Fibroblast of lung (primary cell): Measurements from ENCODE around the gene RPS16. TPM values are rescaled to one million over a fixed set of nuclear protein-coding genes. Genes with fewer than 3 reads are reported as not detected.
"Not testable (repeated sequence)": the region's sequence is repeated elsewhere in the genome, so short reads cannot be mapped to it uniquely, and the experiment has no call there.

Source experiments
- DNase-seq, 2 donors: peaks; one replicate each; pipeline versions ENCODE4 v3.0.0 to v3.0.0-alpha.2; 2010; ENCODE audit warnings: low read depth in 2 of 2
- H2AFZ ChIP-seq: 2 replicates; pipeline ENCODE4 v1.5.1; 2012; ENCODE audit warnings: low read length, control low read depth, inconsistent platforms
- H3K27ac ChIP-seq: 2 replicates; pipeline ENCODE4 v1.5.1; 2011; ENCODE audit warnings: low read length, control low read depth; ENCODE audit not compliant: insufficient read depth
- H3K27me3 ChIP-seq: 2 replicates; pipeline ENCODE4 v1.5.1; 2011; ENCODE audit warnings: mild to moderate bottlenecking, low read length; ENCODE audit not compliant: control insufficient read depth, insufficient read depth
- H3K36me3 ChIP-seq: 2 replicates; pipeline ENCODE4 v1.5.1; 2011; ENCODE audit warnings: low read length; ENCODE audit not compliant: control insufficient read depth, insufficient read depth
- H3K4me1 ChIP-seq: 2 replicates; pipeline ENCODE4 v1.5.1; 2011; ENCODE audit warnings: low read length; ENCODE audit not compliant: control insufficient read depth, insufficient read depth; ENCODE audit errors: extremely low read depth
- H3K4me2 ChIP-seq: 2 replicates; pipeline ENCODE4 v1.5.1; 2011; ENCODE audit warnings: low read length, control low read depth; ENCODE audit not compliant: insufficient read depth; ENCODE audit errors: extremely low read depth
- H3K4me3 ChIP-seq, 4 experiments: fragments of 200-600 bp in 1 of 4; sonication (generic) in 1 of 4; replicated peaks in 1 of 4; 2 replicates each; pipeline ENCODE4 v1.5.1; 2011 to 2016; ENCODE audit warnings: low read length in 4 of 4, low read depth in 3 of 4, mild to moderate bottlenecking in 3 of 4, control low read depth in 2 of 4, inconsistent platforms in 1 of 4, mixed read lengths in 1 of 4; ENCODE audit not compliant: insufficient read depth in 1 of 4; ENCODE audit errors: control extremely low read depth in 1 of 4
- H3K79me2 ChIP-seq: 2 replicates; pipeline ENCODE4 v1.5.1; 2012; ENCODE audit warnings: mild to moderate bottlenecking, low read length, inconsistent platforms; ENCODE audit not compliant: control insufficient read depth, insufficient read depth
- H3K9ac ChIP-seq: 2 replicates; pipeline ENCODE4 v1.5.1; 2011; ENCODE audit warnings: mild to moderate bottlenecking, low read length, control low read depth; ENCODE audit not compliant: insufficient read depth
- H3K9me3 ChIP-seq: 2 replicates; pipeline ENCODE4 v1.5.1; 2012; ENCODE audit warnings: low read depth, low read length; ENCODE audit not compliant: control insufficient read depth, insufficient read depth
- H4K20me1 ChIP-seq: 2 replicates; pipeline ENCODE4 v1.5.1; 2011; ENCODE audit warnings: low read length; ENCODE audit not compliant: control insufficient read depth, insufficient read depth; ENCODE audit errors: extremely low read depth
- CTCF ChIP-seq, 2 donors: IDR thresholded peaks in 1 of 2; conservative IDR thresholded peaks in 1 of 2; 1 replicate in 1 of 2; 2 replicates in 1 of 2; pipeline ENCODE4 v1.5.1; 2011 to 2012; ENCODE audit warnings: low read length in 2 of 2, control low read depth in 1 of 2, inconsistent platforms in 1 of 2, low read depth in 1 of 2, mild to moderate bottlenecking in 1 of 2
- EZH2 ChIP-seq: IDR thresholded peaks from 2 replicates; pipeline ENCODE4 v1.5.1; 2012; ENCODE audit warnings: low read length, control low read depth, mild to moderate bottlenecking; ENCODE audit errors: missing control alignments
- polyA plus RNA-seq, 2 donors: library from polyadenylated mRNA; depleted of rRNA in 1 of 2; stranded (reverse) in 1 of 2; unstranded in 1 of 2; fragments of >200 nt; gene quantifications; 2 replicates each; pipeline ENCODE4 v1.2.1, GENCODE V29; 2011 to 2012; ENCODE audit warnings: missing spikeins in 1 of 2
- total RNA-seq: library from RNA; depleted of rRNA; stranded (reverse); fragments of >200 nt; gene quantifications from 2 replicates; pipeline ENCODE4 v1.2.1, GENCODE V29; 2014

The RPS16 gene
- total and polyA plus RNA-seq, 2 donors (not counting 1 experiment from before 2014, with no cell fraction given) = 149 to 1,704 TPM

GRCh38 chr19:39465956-39466747 is 30.4 kb upstream of the RPS16 start:
- Histone ChIP-seq H3K4me3 (no peak overlapping the region), H3K4me2 (no peak overlapping the region), H4K20me1 (no peaks in the 10 kb centered on the region), H3K27ac (no peak overlapping the region), H3K27me3 (no peaks in the 10 kb centered on the region), H2AFZ (no peak overlapping the region), H3K36me3 (peaks cover 40% of the 10 kb centered on the region), H3K9ac (no peak overlapping the region), H3K9me3 (no peaks in the 10 kb centered on the region), H3K4me1 (no peaks in the 10 kb centered on the region), H3K79me2 (no peaks in the 10 kb centered on the region)
- TF ChIP-seq CTCF (conservative IDR thresholded peaks at IDR 0.05 in 1 of 2, IDR thresholded peaks at IDR 0.05 in 1 of 2; ENCODE audit: low read depth in 1 of 2, low read length in 2 of 2) (no peak), EZH2 (no peak)
- DNase-seq = no peak

GRCh38 chr19:39463403-39463802 is 27.7 kb upstream of the RPS16 start:
- H3K4me1 ChIP-seq = no peaks in the 10 kb centered on the region
- no peak overlapping the region for H3K4me2 ChIP-seq
- H3K36me3 ChIP-seq = peaks cover 36% of the 10 kb centered on the region
- no peak for TF ChIP-seq EZH2
- no peak for TF ChIP-seq CTCF (conservative IDR thresholded peaks at IDR 0.05 in 1 of 2, IDR thresholded peaks at IDR 0.05 in 1 of 2; ENCODE audit: low read depth in 1 of 2, low read length in 2 of 2)
- H4K20me1 ChIP-seq = no peaks in the 10 kb centered on the region
- no peak overlapping the region for H3K9ac ChIP-seq
- H3K27ac ChIP-seq = no peak overlapping the region
- no peak overlapping the region for H3K4me3 ChIP-seq
- H3K27me3 ChIP-seq = no peaks in the 10 kb centered on the region
- no peaks in the 10 kb centered on the region for H3K79me2 ChIP-seq
- no peak overlapping the region for H2AFZ ChIP-seq
- no peak for DNase-seq
- no peaks in the 10 kb centered on the region for H3K9me3 ChIP-seq

- not testable (repeated sequence) for H3K9me3 ChIP-seq, DNase-seq, H3K27me3 ChIP-seq, H3K4me3 ChIP-seq, H3K27ac ChIP-seq, H4K20me1 ChIP-seq, H3K9ac ChIP-seq, H2AFZ ChIP-seq, H3K4me2 ChIP-seq
- H3K79me2 ChIP-seq = peaks cover 71% of the 10 kb centered on the region
- peaks cover 13% of the 10 kb centered on the region for H3K4me1 ChIP-seq
- peaks cover 14% of the 10 kb centered on the region for H3K36me3 ChIP-seq
Observed at GRCh38 chr19:39451257-39451656, 15.5 kb upstream of the RPS16 start.
